ENCODE measurements around the gene TENT4A. TPM values are rescaled to one million over a fixed set of nuclear protein-coding genes. Genes with fewer than 3 reads are reported as not detected.

The TENT4A gene
- total and polyA plus RNA-seq, 11 donors, result 4.3 to 20.3 (median 11.2) TPM

DNA sequence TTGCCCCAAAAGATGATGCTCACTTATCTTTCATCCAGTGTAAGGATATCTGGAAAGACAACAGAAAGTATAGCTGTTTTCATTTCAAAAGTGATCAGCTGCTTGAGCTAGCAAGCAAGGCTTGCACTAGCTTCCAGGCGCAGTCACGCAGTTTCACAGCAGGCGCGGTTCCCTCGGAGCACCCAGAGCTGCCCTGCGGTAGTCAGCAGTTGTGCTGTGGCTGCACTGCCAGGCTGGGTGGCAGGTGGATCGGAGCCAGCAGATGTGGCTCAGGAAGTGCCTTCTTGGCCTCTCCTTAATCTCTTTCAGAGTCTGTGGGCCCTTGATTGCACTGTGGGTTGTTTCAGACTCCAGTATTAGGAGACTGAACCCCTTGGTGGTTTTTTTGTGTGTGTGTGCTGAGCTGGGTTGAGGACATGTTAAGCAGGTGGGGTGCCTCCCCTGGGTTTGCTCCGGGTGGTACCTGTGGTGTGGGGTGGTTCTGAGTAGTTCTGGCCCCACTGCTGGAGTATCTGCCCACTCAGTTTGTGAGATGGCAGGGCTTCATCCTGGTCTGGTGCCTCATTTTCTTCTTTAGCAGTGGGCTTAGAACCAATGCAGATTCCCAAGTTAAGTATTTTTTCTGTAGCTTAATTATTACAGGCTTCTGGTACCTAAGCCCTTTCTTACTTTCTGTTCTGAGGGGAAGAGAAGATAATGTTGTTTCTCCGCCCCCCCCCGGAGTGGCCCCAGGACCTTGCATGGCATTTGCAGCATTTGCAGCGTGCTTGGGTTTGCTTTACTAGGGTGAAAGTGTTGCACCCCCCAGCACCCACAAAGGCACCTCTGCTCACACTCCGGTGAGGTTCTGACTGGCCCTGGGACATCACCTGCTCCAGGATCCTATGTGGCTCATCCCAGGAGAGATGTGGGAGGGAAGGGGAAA, 16.4 kb downstream of the TENT4A start:
- peaks cover 18 to 97% (median 76%) of the 10 kb centered on the region in 12 donors for H3K4me1 ChIP-seq
- peak in 2 of 5 donors; percentile 54 to 72 for DNase-seq
- intact Hi-C loops (cut with DNase I), result loop anchor here in 1 of 10 donors (5.0 kb wide), 1 partner anchor 97 kb away; the partner anchor contains the start of genes NSUN2 and SRD5A1
- 83 to 89% (median 85%) methylated on average over 12 of the region's 12 CpGs for WGBS, 4 donors
- no peak overlapping the region for H3K4me3 ChIP-seq
- no peak for ATAC-seq
- H3K27me3 ChIP-seq, result no peaks in the 10 kb centered on the region
- TF ChIP-seq, protein P1, sequence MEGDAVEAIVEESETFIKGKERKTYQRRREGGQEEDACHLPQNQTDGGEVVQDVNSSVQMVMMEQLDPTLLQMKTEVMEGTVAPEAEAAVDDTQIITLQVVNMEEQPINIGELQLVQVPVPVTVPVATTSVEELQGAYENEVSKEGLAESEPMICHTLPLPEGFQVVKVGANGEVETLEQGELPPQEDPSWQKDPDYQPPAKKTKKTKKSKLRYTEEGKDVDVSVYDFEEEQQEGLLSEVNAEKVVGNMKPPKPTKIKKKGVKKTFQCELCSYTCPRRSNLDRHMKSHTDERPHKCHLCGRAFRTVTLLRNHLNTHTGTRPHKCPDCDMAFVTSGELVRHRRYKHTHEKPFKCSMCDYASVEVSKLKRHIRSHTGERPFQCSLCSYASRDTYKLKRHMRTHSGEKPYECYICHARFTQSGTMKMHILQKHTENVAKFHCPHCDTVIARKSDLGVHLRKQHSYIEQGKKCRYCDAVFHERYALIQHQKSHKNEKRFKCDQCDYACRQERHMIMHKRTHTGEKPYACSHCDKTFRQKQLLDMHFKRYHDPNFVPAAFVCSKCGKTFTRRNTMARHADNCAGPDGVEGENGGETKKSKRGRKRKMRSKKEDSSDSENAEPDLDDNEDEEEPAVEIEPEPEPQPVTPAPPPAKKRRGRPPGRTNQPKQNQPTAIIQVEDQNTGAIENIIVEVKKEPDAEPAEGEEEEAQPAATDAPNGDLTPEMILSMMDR (IDR thresholded peaks at IDR 0.05), result no peak
- TF ChIP-seq POLR2A (IDR thresholded peaks at IDR 0.05), result no peak
- peaks cover 0 to 9% (median 0%) of the 10 kb centered on the region in 9 donors for H3K36me3 ChIP-seq
- peak overlapping the region in 1 of 12 donors; percentile 70 for H3K27ac ChIP-seq
- H3K9me3 ChIP-seq, result no peaks in the 10 kb centered on the region

DNA sequence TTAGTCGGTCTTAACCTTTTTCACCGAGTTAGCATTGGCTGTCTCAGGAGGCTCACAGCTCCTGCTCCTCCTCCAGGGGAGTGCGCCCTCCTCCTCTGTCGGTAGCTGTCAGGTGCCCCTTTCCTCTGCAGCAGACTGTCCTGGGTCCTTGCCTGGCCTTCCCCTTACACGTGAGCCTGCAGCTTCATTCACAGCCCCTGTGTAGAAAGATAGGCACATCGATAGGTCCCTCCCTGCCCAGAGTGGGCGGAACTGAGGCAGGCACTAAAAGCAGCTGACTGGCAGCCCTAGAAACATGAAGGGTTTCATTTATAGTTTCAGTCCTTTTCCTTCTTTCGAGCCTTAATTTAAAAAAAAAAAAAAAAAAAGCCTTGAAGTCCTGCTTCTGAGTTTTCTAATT, 17.2 kb downstream of the TENT4A start:
- DNase-seq (no peak), ATAC-seq (no peak)
- Histone ChIP-seq H3K9me3 (no peaks in the 10 kb centered on the region), H3K36me3 (peaks cover 0 to 6% (median 0%) of the 10 kb centered on the region in 9 donors), H3K4me1 (peaks cover 18 to 98% (median 78%) of the 10 kb centered on the region in 12 donors), H3K27ac (peak overlapping the region in 1 of 12 donors; percentile 37), H3K4me3 (no peak overlapping the region), H3K27me3 (no peaks in the 10 kb centered on the region)
- intact Hi-C loops (cut with DNase I), result loop anchor here in 1 of 10 donors (5.0 kb wide), 1 partner anchor 98 kb away; the partner anchor contains the start of genes NSUN2 and SRD5A1
- no peak for TF ChIP-seq POLR2A (IDR thresholded peaks at IDR 0.05)
- TF ChIP-seq, protein P1 (IDR thresholded peaks at IDR 0.05), result no peak
- WGBS, 4 donors, result 58 to 69% (median 64%) methylated on average over 8 of the region's 8 CpGs

DNA sequence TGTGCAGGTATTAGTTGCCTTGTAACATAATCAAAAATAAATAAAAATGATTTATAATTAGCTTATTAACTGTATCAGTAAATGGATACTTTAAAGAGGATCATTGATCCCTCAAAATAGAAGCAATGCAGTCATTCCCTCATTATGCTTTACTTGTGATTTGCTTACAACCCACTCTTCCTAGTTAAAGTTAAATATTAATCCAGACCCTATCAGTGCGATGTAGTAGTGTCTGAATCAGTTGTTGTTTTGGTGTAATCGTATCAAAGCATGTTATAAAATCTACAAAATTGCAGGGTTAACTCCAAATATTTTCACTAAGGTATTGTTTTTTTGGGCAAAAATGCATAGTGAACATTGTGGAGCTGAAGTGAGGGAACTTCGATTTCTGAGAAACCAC, 17.6 kb downstream of the TENT4A start:
- H3K27ac ChIP-seq, result peak overlapping the region in 1 of 12 donors; percentile 37
- H3K27me3 ChIP-seq, result no peaks in the 10 kb centered on the region
- H3K9me3 ChIP-seq, result no peaks in the 10 kb centered on the region
- intact Hi-C loops (cut with DNase I), result loop anchor here in 1 of 10 donors (5.0 kb wide), 1 partner anchor 99 kb away; the partner anchor contains the start of genes NSUN2 and SRD5A1
- ATAC-seq (no peak), DNase-seq (no peak)
- WGBS, 4 donors, result 90 to 93% (median 90%) methylated on average over 3 of the region's 3 CpGs
- peaks cover 18 to 96% (median 79%) of the 10 kb centered on the region in 12 donors for H3K4me1 ChIP-seq
- H3K36me3 ChIP-seq, result peaks cover 0 to 6% (median 0%) of the 10 kb centered on the region in 9 donors
- no peak overlapping the region for H3K4me3 ChIP-seq
- no peak for TF ChIP-seq POLR2A (IDR thresholded peaks at IDR 0.05)
- TF ChIP-seq, protein P1 (IDR thresholded peaks at IDR 0.05), result no peak
